Mesendoderm (in vitro differentiated cells): ENCODE results near the gene STPG1.

Experiments
- DNase-seq: peaks from one replicate; pipeline ENCODE4 v3.0.0; 2013
- H2AK5ac ChIP-seq: 2 replicates; pipeline ENCODE4 v1.6.1; 2013; ENCODE audit warnings: low read length, inconsistent platforms
- H2BK120ac ChIP-seq: 2 replicates; pipeline ENCODE4 v1.6.1; 2013; ENCODE audit warnings: low read depth, mild to moderate bottlenecking, low read length, moderate library complexity, mixed read lengths
- H2BK15ac ChIP-seq: replicated peaks from 2 replicates; pipeline ENCODE4 v1.6.1; 2013; ENCODE audit warnings: low read depth, mild to moderate bottlenecking, moderate library complexity
- H2BK5ac ChIP-seq: 2 replicates; pipeline ENCODE4 v1.6.1; 2013; ENCODE audit warnings: low read length, inconsistent platforms
- H3K18ac ChIP-seq: 2 replicates; pipeline ENCODE4 v1.6.1; 2013; ENCODE audit warnings: mild to moderate bottlenecking, low read length, mixed read lengths
- H3K23ac ChIP-seq: one replicate; pipeline ENCODE4 v1.6.1; 2013; ENCODE audit warnings: low read length
- H3K27ac ChIP-seq: 2 replicates; pipeline ENCODE4 v1.5.1; 2013; ENCODE audit warnings: low read depth, mild to moderate bottlenecking, inconsistent platforms, low read length, moderate library complexity
- H3K27me3 ChIP-seq: 2 replicates; pipeline ENCODE4 v1.6.1; 2013; ENCODE audit warnings: low read length, control low read depth, mild to moderate bottlenecking, inconsistent platforms; ENCODE audit not compliant: insufficient read depth, poor library complexity
- H3K36me3 ChIP-seq: 2 replicates; pipeline ENCODE4 v1.6.1; 2013; ENCODE audit warnings: low read length, inconsistent platforms; ENCODE audit not compliant: control insufficient read depth, insufficient read depth
- H3K4ac ChIP-seq: one replicate; pipeline ENCODE4 v1.6.1; 2013; ENCODE audit warnings: low read depth, mild to moderate bottlenecking, low read length, moderate library complexity
- H3K4me1 ChIP-seq: 2 replicates; pipeline ENCODE4 v1.6.1; 2013; ENCODE audit warnings: low read depth, low read length, inconsistent platforms; ENCODE audit not compliant: control insufficient read depth
- H3K4me2 ChIP-seq: 2 replicates; pipeline ENCODE4 v1.6.1; 2013; ENCODE audit warnings: low read length
- H3K4me3 ChIP-seq: 2 replicates; pipeline ENCODE4 v1.5.1; 2013; ENCODE audit warnings: mild to moderate bottlenecking, low read length
- H3K56ac ChIP-seq: one replicate; pipeline ENCODE4 v1.6.1; 2013; ENCODE audit warnings: low read length
- H3K79me1 ChIP-seq: 2 replicates; pipeline ENCODE4 v1.6.1; 2013; ENCODE audit warnings: low read length, inconsistent platforms
- H3K79me2 ChIP-seq: 2 replicates; pipeline ENCODE4 v1.6.1; 2013; ENCODE audit warnings: mild to moderate bottlenecking, low read length; ENCODE audit not compliant: control insufficient read depth, insufficient read depth
- H3K9ac ChIP-seq: 2 replicates; pipeline ENCODE4 v1.6.1; 2013; ENCODE audit warnings: low read length, inconsistent platforms
- H4K5ac ChIP-seq: one replicate; pipeline ENCODE4 v1.6.1; 2013; ENCODE audit warnings: low read length
- H4K8ac ChIP-seq: one replicate; pipeline ENCODE4 v1.6.1; 2013; ENCODE audit warnings: low read depth, mild to moderate bottlenecking, control low read depth, low read length, moderate library complexity
- WGBS: extraction: QIAGEN DNeasy Blood & Tissue Kit; methylation state at CpG from one replicate; pipeline ENCODE4 v1.1.7; 2013; ENCODE audit warnings: low lambda C conversion rate, missing lambda C conversion rate; ENCODE audit not compliant: insufficient coverage; ENCODE audit errors: extremely low coverage; 5-methylcytosine and 5-hydroxymethylcytosine counted together

Gene STPG1

GRCh38 chr1:24363994-24364393 is 49.6 kb downstream of the STPG1 start:
- Histone ChIP-seq H2AK5ac (no peak overlapping the region), H3K56ac (no peak overlapping the region), H3K79me1 (no peaks in the 10 kb centered on the region), H2BK120ac (no peak overlapping the region), H3K4ac (no peak overlapping the region), H3K27ac (no peak overlapping the region), H3K27me3 (no peaks in the 10 kb centered on the region), H3K4me3 (no peak overlapping the region), H4K5ac (no peak overlapping the region), H4K8ac (no peak overlapping the region), H3K36me3 (no peaks in the 10 kb centered on the region), H2BK15ac (no peak overlapping the region), H3K79me2 (no peaks in the 10 kb centered on the region), H3K4me2 (no peak overlapping the region), H3K9ac (no peak overlapping the region), H3K18ac (no peak overlapping the region), H3K23ac (no peak overlapping the region), H3K4me1 (no peaks in the 10 kb centered on the region), H2BK5ac (no peak overlapping the region)
- DNase-seq: no peak
- no CpG with 5 or more reads among the region's 7 CpGs for WGBS

GRCh38 chr1:24362982-24363614 is 50.5 kb downstream of the STPG1 start:
- Histone ChIP-seq H3K27me3 (no peaks in the 10 kb centered on the region), H3K79me1 (no peaks in the 10 kb centered on the region), H3K4me3 (no peak overlapping the region), H3K4ac (no peak overlapping the region), H3K4me1 (no peaks in the 10 kb centered on the region), H3K9ac (no peak overlapping the region), H3K27ac (no peak overlapping the region), H3K36me3 (no peaks in the 10 kb centered on the region), H2BK120ac (no peak overlapping the region), H3K56ac (no peak overlapping the region), H3K18ac (no peak overlapping the region), H3K4me2 (no peak overlapping the region), H2AK5ac (no peak overlapping the region), H3K79me2 (no peaks in the 10 kb centered on the region), H2BK5ac (no peak overlapping the region), H2BK15ac (no peak overlapping the region), H4K5ac (no peak overlapping the region), H3K23ac (no peak overlapping the region), H4K8ac (no peak overlapping the region)
- no CpG with 5 or more reads among the region's 4 CpGs for WGBS
- no peak for DNase-seq

- Histone ChIP-seq H4K5ac (no peak overlapping the region), H3K36me3 (no peaks in the 10 kb centered on the region), H3K23ac (no peak overlapping the region), H3K4me1 (no peaks in the 10 kb centered on the region), H3K27ac (no peak overlapping the region), H3K56ac (no peak overlapping the region), H2BK15ac (no peak overlapping the region), H3K4ac (no peak overlapping the region), H3K4me3 (no peak overlapping the region), H3K79me2 (no peaks in the 10 kb centered on the region), H3K18ac (no peak overlapping the region), H3K9ac (no peak overlapping the region), H2BK5ac (no peak overlapping the region), H3K4me2 (no peak overlapping the region), H3K79me1 (no peaks in the 10 kb centered on the region), H3K27me3 (no peaks in the 10 kb centered on the region), H4K8ac (no peak overlapping the region), H2AK5ac (no peak overlapping the region), H2BK120ac (no peak overlapping the region)
- no peak for DNase-seq
- no CpG with 5 or more reads among the region's 2 CpGs for WGBS
Observed at GRCh38 chr1:24362396-24362795, 51.2 kb downstream of the STPG1 start.

- Histone ChIP-seq H3K18ac (no peak overlapping the region), H3K79me2 (no peaks in the 10 kb centered on the region), H3K27ac (no peak overlapping the region), H2BK5ac (no peak overlapping the region), H3K36me3 (no peaks in the 10 kb centered on the region), H3K4me1 (no peaks in the 10 kb centered on the region), H3K56ac (no peak overlapping the region), H3K4me3 (no peak overlapping the region), H3K79me1 (no peaks in the 10 kb centered on the region), H3K23ac (no peak overlapping the region), H2AK5ac (no peak overlapping the region), H4K5ac (no peak overlapping the region), H2BK15ac (no peak overlapping the region), H3K9ac (no peak overlapping the region), H4K8ac (no peak overlapping the region), H3K4me2 (no peak overlapping the region), H3K4ac (no peak overlapping the region), H2BK120ac (no peak overlapping the region), H3K27me3 (no peaks in the 10 kb centered on the region)
- WGBS: no CpG with 5 or more reads among the region's 3 CpGs
- DNase-seq: no peak
Observed at GRCh38 chr1:24361811-24362210, 51.8 kb downstream of the STPG1 start.

- no peak overlapping the region for H2BK15ac ChIP-seq
- no peak overlapping the region for H2AK5ac ChIP-seq
- H3K4me3 ChIP-seq: no peak overlapping the region
- no CpG with 5 or more reads among the region's 10 CpGs for WGBS
- no peaks in the 10 kb centered on the region for H3K79me2 ChIP-seq
- no peak overlapping the region for H4K5ac ChIP-seq
- no peak overlapping the region for H2BK120ac ChIP-seq
- no peak overlapping the region for H3K9ac ChIP-seq
- DNase-seq: no peak
- no peak overlapping the region for H3K4ac ChIP-seq
- H3K18ac ChIP-seq: no peak overlapping the region
- no peaks in the 10 kb centered on the region for H3K36me3 ChIP-seq
- no peak overlapping the region for H3K23ac ChIP-seq
- H4K8ac ChIP-seq: no peak overlapping the region
- H3K27me3 ChIP-seq: no peaks in the 10 kb centered on the region
- no peaks in the 10 kb centered on the region for H3K4me1 ChIP-seq
- H3K56ac ChIP-seq: no peak overlapping the region
- H3K79me1 ChIP-seq: no peaks in the 10 kb centered on the region
- no peak overlapping the region for H2BK5ac ChIP-seq
- H3K4me2 ChIP-seq: no peak overlapping the region
- no peak overlapping the region for H3K27ac ChIP-seq
Observed at GRCh38 chr1:24360681-24361080, 52.9 kb downstream of the STPG1 start.

GRCh38 chr1:24357038-24357437 is 56.5 kb downstream of the STPG1 start:
- Histone ChIP-seq H2BK15ac (no peak overlapping the region), H3K4me1 (no peaks in the 10 kb centered on the region)

More at GRCh38 chr1:24357038-24357437, 56.5 kb downstream of the STPG1 start:
- Histone ChIP-seq H3K36me3 (no peaks in the 10 kb centered on the region), H3K9ac (no peak overlapping the region), H2BK5ac (no peak overlapping the region), H3K18ac (no peak overlapping the region), H3K79me1 (no peaks in the 10 kb centered on the region), H3K4me2 (no peak overlapping the region), H3K23ac (no peak overlapping the region), H2AK5ac (no peak overlapping the region), H3K79me2 (no peaks in the 10 kb centered on the region), H4K8ac (no peak overlapping the region), H3K56ac (no peak overlapping the region), H4K5ac (no peak overlapping the region), H3K4me3 (no peak overlapping the region), H2BK120ac (no peak overlapping the region), H3K4ac (no peak overlapping the region), H3K27me3 (no peaks in the 10 kb centered on the region), H3K27ac (no peak overlapping the region)
- no CpG with 5 or more reads among the region's 7 CpGs for WGBS
- no peak for DNase-seq
